ENCODE results near the gene FAM13B.

Gene FAM13B

DNA sequence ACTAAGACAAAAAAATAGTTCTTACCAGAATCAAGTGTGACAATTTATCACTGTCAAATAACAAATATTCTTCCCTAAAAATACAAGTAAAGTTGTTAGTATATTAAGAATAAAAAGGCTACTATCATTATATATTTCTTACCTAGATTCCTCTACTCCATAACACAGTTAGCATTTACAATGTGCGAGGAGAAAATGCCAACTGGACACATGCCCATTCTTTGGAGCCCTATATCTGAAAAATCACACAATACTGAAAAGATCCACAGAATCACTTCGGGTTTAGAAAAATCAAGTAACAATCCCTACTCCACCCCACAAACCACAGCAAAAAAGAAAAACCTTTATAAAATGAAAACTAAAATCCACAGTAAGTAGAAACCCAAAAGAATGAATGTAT lies 72.7 kb downstream of the FAM13B start:
- Histone ChIP-seq H3F3A (ENCODE audit: control insufficient read depth, insufficient read depth) (no peaks in the 10 kb centered on the region; the same call in 1 of the 2 replicates), H3K4me2 (ENCODE audit: low read length) (no peak overlapping the region), H3K9me2 (replicated peaks; ENCODE audit: control insufficient read depth, low read length) (no peaks in the 10 kb centered on the region), H3K79me2 (ENCODE audit: control insufficient read depth, low read length) (no peaks in the 10 kb centered on the region), H3K27ac (ENCODE audit: low read depth, low read length) (no peak overlapping the region), H4K20me1 (ENCODE audit: control insufficient read depth, insufficient read depth, low read depth, low read length) (no peaks in the 10 kb centered on the region), H3K4me1 (ENCODE audit: control insufficient read depth, low read length) (no peaks in the 10 kb centered on the region), H3K27me3 (ENCODE audit: control insufficient read depth, low read length) (no peaks in the 10 kb centered on the region), H3K4me3 (ENCODE audit: low read length) (no peak overlapping the region), H3K36me3 (ENCODE audit: control insufficient read depth, low read length) (peaks cover 62% of the 10 kb centered on the region), H3K9me3 (ENCODE audit: control insufficient read depth, insufficient read depth, low read length) (no peaks in the 10 kb centered on the region)
- TF ChIP-seq EZH2phosphoT487 (IDR thresholded peaks at IDR 0.05; ENCODE audit: borderline replicate concordance, low read length): no peak
- TF ChIP-seq, protein P1, sequence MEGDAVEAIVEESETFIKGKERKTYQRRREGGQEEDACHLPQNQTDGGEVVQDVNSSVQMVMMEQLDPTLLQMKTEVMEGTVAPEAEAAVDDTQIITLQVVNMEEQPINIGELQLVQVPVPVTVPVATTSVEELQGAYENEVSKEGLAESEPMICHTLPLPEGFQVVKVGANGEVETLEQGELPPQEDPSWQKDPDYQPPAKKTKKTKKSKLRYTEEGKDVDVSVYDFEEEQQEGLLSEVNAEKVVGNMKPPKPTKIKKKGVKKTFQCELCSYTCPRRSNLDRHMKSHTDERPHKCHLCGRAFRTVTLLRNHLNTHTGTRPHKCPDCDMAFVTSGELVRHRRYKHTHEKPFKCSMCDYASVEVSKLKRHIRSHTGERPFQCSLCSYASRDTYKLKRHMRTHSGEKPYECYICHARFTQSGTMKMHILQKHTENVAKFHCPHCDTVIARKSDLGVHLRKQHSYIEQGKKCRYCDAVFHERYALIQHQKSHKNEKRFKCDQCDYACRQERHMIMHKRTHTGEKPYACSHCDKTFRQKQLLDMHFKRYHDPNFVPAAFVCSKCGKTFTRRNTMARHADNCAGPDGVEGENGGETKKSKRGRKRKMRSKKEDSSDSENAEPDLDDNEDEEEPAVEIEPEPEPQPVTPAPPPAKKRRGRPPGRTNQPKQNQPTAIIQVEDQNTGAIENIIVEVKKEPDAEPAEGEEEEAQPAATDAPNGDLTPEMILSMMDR (IDR thresholded peaks at IDR 0.05; ENCODE audit: low read depth, low read length, poor library complexity, severe bottlenecking): no peak

DNA sequence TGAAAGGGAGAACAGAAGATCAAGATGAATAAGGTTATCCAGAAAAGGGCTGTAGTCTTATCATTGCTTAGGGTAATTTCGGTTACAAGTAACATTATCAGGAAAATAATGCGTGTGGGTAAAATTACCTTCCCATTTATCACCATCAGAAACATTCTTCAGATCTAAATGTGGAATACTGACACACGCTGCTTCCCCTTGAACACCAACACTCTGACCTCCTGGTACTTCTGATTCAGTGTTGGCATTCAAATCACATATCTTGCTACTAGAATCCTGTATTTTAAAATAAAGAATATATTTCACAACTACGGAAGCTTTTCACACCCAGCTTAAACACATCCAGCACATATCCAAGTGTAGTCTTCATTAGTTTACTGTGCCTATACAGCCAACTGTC lies 73.4 kb downstream of the FAM13B start:
- Histone ChIP-seq H3K27ac (ENCODE audit: low read depth, low read length) (no peak overlapping the region), H3K9me3 (ENCODE audit: control insufficient read depth, insufficient read depth, low read length) (no peaks in the 10 kb centered on the region), H3K4me1 (ENCODE audit: control insufficient read depth, low read length) (no peaks in the 10 kb centered on the region), H3K9me2 (replicated peaks; ENCODE audit: control insufficient read depth, low read length) (no peaks in the 10 kb centered on the region), H3K27me3 (ENCODE audit: control insufficient read depth, low read length) (no peaks in the 10 kb centered on the region), H4K20me1 (ENCODE audit: control insufficient read depth, insufficient read depth, low read depth, low read length) (no peaks in the 10 kb centered on the region), H3K4me2 (ENCODE audit: low read length) (no peak overlapping the region), H3K36me3 (ENCODE audit: control insufficient read depth, low read length) (peaks cover 65% of the 10 kb centered on the region), H3F3A (ENCODE audit: control insufficient read depth, insufficient read depth) (no peaks in the 10 kb centered on the region; the same call in 1 of the 2 replicates), H3K79me2 (ENCODE audit: control insufficient read depth, low read length) (no peaks in the 10 kb centered on the region), H3K4me3 (ENCODE audit: low read length) (no peak overlapping the region)
- TF ChIP-seq, protein P1 (IDR thresholded peaks at IDR 0.05; ENCODE audit: low read depth, low read length, poor library complexity, severe bottlenecking): no peak
- TF ChIP-seq EZH2phosphoT487 (IDR thresholded peaks at IDR 0.05; ENCODE audit: borderline replicate concordance, low read length): no peak

DNA sequence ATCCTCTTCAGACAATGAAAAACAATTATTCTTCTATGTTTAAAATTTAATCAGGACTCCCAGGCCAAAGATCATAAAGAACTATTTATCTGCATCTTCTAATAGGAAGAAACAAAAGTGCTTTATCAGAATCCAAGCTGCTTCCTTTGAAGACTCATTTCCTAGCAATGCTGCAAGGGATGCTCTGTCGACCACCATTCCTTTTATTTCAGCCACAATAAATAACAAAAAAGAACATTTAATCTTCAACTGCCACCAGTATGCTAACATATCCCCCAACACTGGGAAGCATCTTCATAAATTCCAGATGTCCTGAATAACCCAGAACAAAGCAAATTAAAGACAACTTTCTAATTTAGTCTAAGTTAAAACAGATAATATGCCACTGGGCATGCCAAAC lies 74.9 kb downstream of the FAM13B start:
- peaks cover 71% of the 10 kb centered on the region for H3K36me3 ChIP-seq (ENCODE audit: control insufficient read depth, low read length)
- H3K4me2 ChIP-seq (ENCODE audit: low read length): no peak overlapping the region
- no peak overlapping the region for H3K4me3 ChIP-seq (ENCODE audit: low read length)
- no peak for TF ChIP-seq EZH2phosphoT487 (IDR thresholded peaks at IDR 0.05; ENCODE audit: borderline replicate concordance, low read length)
- TF ChIP-seq, protein P1 (IDR thresholded peaks at IDR 0.05; ENCODE audit: low read depth, low read length, poor library complexity, severe bottlenecking): no peak
- H4K20me1 ChIP-seq (ENCODE audit: control insufficient read depth, insufficient read depth, low read depth, low read length): no peaks in the 10 kb centered on the region
- H3F3A ChIP-seq (ENCODE audit: control insufficient read depth, insufficient read depth): no peaks in the 10 kb centered on the region; the same call in 1 of the 2 replicates
- H3K9me3 ChIP-seq (ENCODE audit: control insufficient read depth, insufficient read depth, low read length): no peaks in the 10 kb centered on the region
- H3K27me3 ChIP-seq (ENCODE audit: control insufficient read depth, low read length): no peaks in the 10 kb centered on the region
- H3K4me1 ChIP-seq (ENCODE audit: control insufficient read depth, low read length): no peaks in the 10 kb centered on the region
- H3K79me2 ChIP-seq (ENCODE audit: control insufficient read depth, low read length): no peaks in the 10 kb centered on the region
- no peak overlapping the region for H3K27ac ChIP-seq (ENCODE audit: low read depth, low read length)
- H3K9me2 ChIP-seq (replicated peaks; ENCODE audit: control insufficient read depth, low read length): no peaks in the 10 kb centered on the region

Data from DOHH2 (cell line).